NB4 (cell line): ENCODE measurements around the gene GALR1.
"Not testable (repeated sequence)": the region's sequence is repeated elsewhere in the genome, so short reads cannot be mapped to it uniquely, and the experiment has no call there.

ENCODE experiments used
- DNase-seq: peaks from one replicate; pipeline ENCODE4 v3.0.0; 2010; ENCODE audit warnings: low read depth
- H3K4me3 ChIP-seq: one replicate; pipeline ENCODE4 v1.5.1; 2011; ENCODE audit warnings: mild to moderate bottlenecking, low read depth, low read length, moderate library complexity
- MAX ChIP-seq: IDR thresholded peaks from 2 replicates; pipeline ENCODE4 v1.6.1; 2011; ENCODE audit warnings: low read depth, low read length
- MYC ChIP-seq: IDR thresholded peaks from 2 replicates; pipeline ENCODE4 v1.6.1; 2011; ENCODE audit warnings: low read depth, low read length
- POLR2A ChIP-seq: IDR thresholded peaks from 2 replicates; pipeline ENCODE4 v1.6.1; 2011; ENCODE audit warnings: mild to moderate bottlenecking; ENCODE audit not compliant: insufficient read length; ENCODE audit errors: extremely low read depth
- TF ChIP-seq, protein P1 (sequence below): IDR thresholded peaks from one replicate; pipeline ENCODE4 v1.5.1; 2012; ENCODE audit warnings: low read depth, low read length

The GALR1 gene

DNA sequence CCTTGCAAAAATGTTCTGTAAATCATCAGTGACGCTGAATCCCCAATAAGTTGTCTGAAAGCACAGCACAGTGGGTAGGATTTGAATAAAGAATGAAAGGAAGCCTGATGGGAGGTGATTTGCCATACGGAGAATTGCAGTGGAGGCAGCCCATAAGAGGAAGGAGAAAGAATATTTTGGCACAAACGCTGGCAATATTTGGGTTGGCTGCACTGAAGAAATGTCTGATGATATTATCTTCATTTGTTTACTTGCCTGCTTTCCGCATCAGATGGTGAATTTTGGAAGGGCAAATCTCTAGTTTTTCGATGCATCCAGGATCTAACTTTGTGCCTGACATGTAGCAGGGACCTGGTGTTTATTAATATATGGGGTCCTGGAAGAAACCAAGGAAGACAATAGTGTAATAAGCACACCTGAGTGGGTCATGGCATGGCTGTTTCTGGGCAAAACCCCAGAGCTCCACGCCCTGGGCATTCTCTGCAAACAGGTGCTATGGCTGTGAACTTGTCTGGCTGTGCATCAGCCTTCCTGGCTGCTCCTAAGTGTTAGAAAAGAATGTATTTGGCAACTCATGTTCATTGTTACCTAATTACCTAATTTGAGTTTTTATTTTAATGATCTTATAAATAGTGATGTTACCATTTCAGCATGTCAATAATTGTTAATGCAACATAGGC lies 5.9 kb downstream of the GALR1 start:
- TF ChIP-seq, protein P1, sequence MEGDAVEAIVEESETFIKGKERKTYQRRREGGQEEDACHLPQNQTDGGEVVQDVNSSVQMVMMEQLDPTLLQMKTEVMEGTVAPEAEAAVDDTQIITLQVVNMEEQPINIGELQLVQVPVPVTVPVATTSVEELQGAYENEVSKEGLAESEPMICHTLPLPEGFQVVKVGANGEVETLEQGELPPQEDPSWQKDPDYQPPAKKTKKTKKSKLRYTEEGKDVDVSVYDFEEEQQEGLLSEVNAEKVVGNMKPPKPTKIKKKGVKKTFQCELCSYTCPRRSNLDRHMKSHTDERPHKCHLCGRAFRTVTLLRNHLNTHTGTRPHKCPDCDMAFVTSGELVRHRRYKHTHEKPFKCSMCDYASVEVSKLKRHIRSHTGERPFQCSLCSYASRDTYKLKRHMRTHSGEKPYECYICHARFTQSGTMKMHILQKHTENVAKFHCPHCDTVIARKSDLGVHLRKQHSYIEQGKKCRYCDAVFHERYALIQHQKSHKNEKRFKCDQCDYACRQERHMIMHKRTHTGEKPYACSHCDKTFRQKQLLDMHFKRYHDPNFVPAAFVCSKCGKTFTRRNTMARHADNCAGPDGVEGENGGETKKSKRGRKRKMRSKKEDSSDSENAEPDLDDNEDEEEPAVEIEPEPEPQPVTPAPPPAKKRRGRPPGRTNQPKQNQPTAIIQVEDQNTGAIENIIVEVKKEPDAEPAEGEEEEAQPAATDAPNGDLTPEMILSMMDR: no peak
- no peak for TF ChIP-seq POLR2A
- TF ChIP-seq MAX: no peak
- no peak for TF ChIP-seq MYC
- no peak overlapping the region for H3K4me3 ChIP-seq
- no peak for DNase-seq

DNA sequence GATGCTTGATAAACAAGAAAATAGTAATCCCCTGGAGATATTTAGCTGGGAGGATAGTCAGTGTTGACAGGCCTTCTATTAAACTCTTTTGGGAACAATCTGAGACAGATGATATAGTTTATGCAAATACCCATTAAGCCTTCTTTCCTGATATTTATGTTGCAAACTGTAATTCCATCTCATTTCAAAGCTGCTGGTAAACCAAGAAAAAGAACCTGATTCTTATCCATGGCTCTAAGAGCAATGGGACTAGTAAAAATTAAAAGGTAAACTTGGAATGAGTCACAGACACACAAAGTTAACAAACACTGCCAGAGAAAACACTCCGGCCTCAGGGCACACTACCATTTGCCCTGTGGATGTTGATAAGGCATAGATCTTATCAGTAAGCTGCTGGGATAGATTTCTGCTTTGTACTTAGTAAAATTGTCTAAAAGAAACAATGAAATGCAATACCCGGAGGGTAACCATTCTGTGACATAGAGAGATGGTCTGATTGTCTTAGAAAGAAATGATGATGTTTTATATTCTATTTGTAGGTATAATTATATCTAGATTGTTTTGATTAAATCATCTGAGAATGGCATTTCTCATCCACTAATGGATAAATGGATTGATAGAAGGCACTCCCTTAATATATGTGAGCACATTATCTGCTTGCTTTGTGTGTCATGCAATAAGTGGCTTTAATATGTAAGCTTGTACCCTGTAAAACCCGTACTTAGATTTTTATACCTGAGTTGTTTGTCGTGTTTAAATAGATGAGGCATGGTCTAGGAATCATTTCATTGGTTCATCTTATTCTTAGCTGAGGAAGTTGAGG lies 13.2 kb downstream of the GALR1 start:
- DNase-seq: no peak
- TF ChIP-seq, protein P1: no peak
- no peak for TF ChIP-seq POLR2A
- no peak for TF ChIP-seq MYC
- no peak for TF ChIP-seq MAX
- no peak overlapping the region for H3K4me3 ChIP-seq

GRCh38 chr18:77263466-77263763 lies 13.8 kb downstream of the GALR1 start:
- no peak overlapping the region for H3K4me3 ChIP-seq
- no peak for TF ChIP-seq MYC
- TF ChIP-seq, protein P1: no peak
- no peak for DNase-seq

DNA sequence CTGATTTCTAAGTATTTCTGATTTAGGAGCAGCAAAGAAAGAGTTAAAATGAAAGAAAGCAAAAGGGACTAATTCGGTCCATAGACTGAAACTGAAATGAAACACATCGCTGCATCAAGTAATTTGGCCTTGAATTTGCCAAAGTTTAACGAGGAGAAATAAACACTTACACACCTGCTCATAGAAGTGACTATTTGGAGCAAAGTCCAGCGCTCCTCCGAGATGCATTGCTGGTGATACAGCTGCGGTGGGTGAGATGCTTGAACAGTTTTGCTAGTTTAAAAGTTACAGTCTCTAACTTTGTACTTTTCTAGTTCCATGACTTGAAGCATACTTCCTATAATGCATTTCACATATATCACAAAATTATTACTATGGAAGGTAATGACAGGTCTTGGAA lies 18.3 kb downstream of the GALR1 start:
- TF ChIP-seq, protein P1: no peak
- TF ChIP-seq MAX (no peak), MYC (no peak), POLR2A (no peak)
- DNase-seq: no peak
- no peak overlapping the region for H3K4me3 ChIP-seq

GRCh38 chr18:77268456-77268855 lies 18.8 kb downstream of the GALR1 start:
- H3K4me3 ChIP-seq: no peak overlapping the region
- no peak for DNase-seq
- TF ChIP-seq POLR2A: no peak

DNA sequence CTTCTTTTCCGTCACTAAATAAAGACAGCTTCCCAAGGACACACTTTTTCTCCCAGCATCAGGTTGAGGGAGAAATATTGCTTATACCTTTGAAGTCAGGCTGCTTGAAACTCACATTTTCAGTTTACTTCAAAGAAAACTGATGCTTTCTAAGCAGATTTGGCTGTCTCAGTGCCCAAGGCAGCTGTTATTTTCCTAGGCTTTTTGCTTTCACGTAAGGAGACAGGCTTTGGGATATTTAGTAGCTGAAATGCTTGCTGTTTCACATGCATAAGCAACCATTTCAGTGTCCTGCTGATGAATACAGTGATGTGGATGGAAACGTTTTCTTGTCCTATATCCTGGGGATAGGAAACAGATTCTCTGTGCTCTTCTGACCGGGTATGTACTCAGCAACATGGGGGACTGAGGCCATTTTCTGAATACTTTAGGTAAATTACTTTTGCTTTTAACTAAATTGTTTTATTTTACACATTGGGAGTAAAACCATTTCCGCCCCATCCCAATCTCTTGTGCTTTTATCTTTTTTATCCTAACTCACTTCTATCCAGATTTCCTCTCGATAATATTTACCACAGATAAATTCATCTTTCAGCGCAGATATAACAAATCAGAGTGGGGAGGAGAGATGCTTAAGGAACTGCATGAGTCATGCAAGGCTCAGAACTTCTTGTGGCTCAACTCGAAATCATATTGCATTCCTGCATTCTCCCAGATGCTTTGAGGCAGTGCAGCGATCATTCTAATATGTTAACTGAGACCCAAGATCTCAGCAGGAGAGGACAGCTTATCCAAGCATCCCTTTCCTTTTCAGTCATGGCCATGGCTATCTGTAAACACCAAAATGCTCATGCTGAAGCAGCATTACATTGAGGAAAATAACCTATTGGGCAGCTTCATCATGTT lies 22.2 kb downstream of the GALR1 start:
- H3K4me3 ChIP-seq: no peak overlapping the region
- TF ChIP-seq MYC: no peak
- TF ChIP-seq, protein P1: no peak
- no peak for TF ChIP-seq POLR2A
- no peak for TF ChIP-seq MAX
- no peak for DNase-seq

- not testable (repeated sequence) for DNase-seq
Measured at GRCh38 chr18:77290841-77291240, 41.2 kb downstream of the GALR1 start.

More at GRCh38 chr18:77290841-77291240, 41.2 kb downstream of the GALR1 start:
- not testable (repeated sequence) for H3K4me3 ChIP-seq
